Activated CD4-positive, alpha-beta T cell treated with anti-CD3 and anti-CD28 coated beads, Interleukin-2, Interleukin-4, amounts not matched to agents 100 ng/mL and 50 ng/mL, durations not matched to agents 16 hours and 8 hours (primary cell): Measurements from ENCODE around the gene FBXO40.
"Not testable (repeated sequence)": the region's sequence is repeated elsewhere in the genome, so short reads cannot be mapped to it uniquely, and the experiment has no call there.

ENCODE experiments used
- DNase-seq: peaks from one replicate; pipeline ENCODE4 v3.0.0-alpha.2; 2020; ENCODE audit warnings: low spot score

Gene FBXO40

GRCh38 chr3:121592856-121593702, at the start of gene FBXO40:
Gene FBXO40, plus strand, starts transcription at chr3:121593379. Its CDS starts 27,197 bp downstream, at chr3:121620576.
- DNase-seq = no peak

GRCh38 chr3:121545049-121545573, 48.1 kb upstream of the FBXO40 start:
- peak; percentile 14 for DNase-seq

- DNase-seq = peak; percentile 92
Measured at GRCh38 chr3:121545574-121546455, 47.4 kb upstream of the FBXO40 start, which contains the start of gene POLQ. Gene POLQ, minus strand, starts transcription at chr3:121545988. Its CDS starts 111 bp downstream, at chr3:121545877.

GRCh38 chr3:121552379-121552778, 40.8 kb upstream of the FBXO40 start:
- DNase-seq = no peak

- DNase-seq = no peak
Measured at GRCh38 chr3:121552797-121553196, 40.4 kb upstream of the FBXO40 start.

GRCh38 chr3:121557426-121557934, 35.7 kb upstream of the FBXO40 start:
- no peak for DNase-seq

- DNase-seq = no peak
Measured at GRCh38 chr3:121562148-121562547, 31.0 kb upstream of the FBXO40 start.

- no peak for DNase-seq
Measured at GRCh38 chr3:121566773-121567172, 26.4 kb upstream of the FBXO40 start.

GRCh38 chr3:121567649-121568048, 25.5 kb upstream of the FBXO40 start, which contains the start of gene ARGFX:
Gene ARGFX, plus strand, starts transcription at chr3:121567949. Its CDS starts 2,765 bp downstream, at chr3:121570714.
- DNase-seq = no peak

GRCh38 chr3:121574449-121574848, 18.7 kb upstream of the FBXO40 start:
- DNase-seq = no peak

GRCh38 chr3:121581691-121582090, 11.5 kb upstream of the FBXO40 start:
- no peak for DNase-seq

GRCh38 chr3:121584418-121584817, 8.8 kb upstream of the FBXO40 start:
- no peak for DNase-seq

- not testable (repeated sequence) for DNase-seq
Measured at GRCh38 chr3:121593806-121594205, 627 bp downstream of the FBXO40 start.

GRCh38 chr3:121594850-121595249, 1.7 kb downstream of the FBXO40 start:
- DNase-seq = no peak

- no peak for DNase-seq
Measured at GRCh38 chr3:121595765-121596406, 2.7 kb downstream of the FBXO40 start.

- no peak for DNase-seq
Measured at GRCh38 chr3:121598564-121598963, 5.4 kb downstream of the FBXO40 start.

- DNase-seq = not testable (repeated sequence)
Measured at GRCh38 chr3:121599900-121600299, 6.7 kb downstream of the FBXO40 start.

GRCh38 chr3:121601212-121601812, 8.1 kb downstream of the FBXO40 start:
- no peak for DNase-seq

- no peak for DNase-seq
Measured at GRCh38 chr3:121604759-121605158, 11.6 kb downstream of the FBXO40 start.

- DNase-seq = no peak
Measured at GRCh38 chr3:121606106-121606505, 12.9 kb downstream of the FBXO40 start.

GRCh38 chr3:121619691-121620090, 26.5 kb downstream of the FBXO40 start:
- no peak for DNase-seq
